Heart left ventricle (tissue), 16 donors: ENCODE measurements around the gene WFS1. TPM values are rescaled to one million over a fixed set of nuclear protein-coding genes. Genes with fewer than 3 reads are reported as not detected.

Experiments used
- ATAC-seq, 4 donors: fragments of 200-7000 bp; cut with Tn5 transposase; one replicate each; pipeline ENCODE4 v1.9.1; 2020 to 2022; ENCODE audit warnings: moderate library complexity in 4 of 4, mild to moderate bottlenecking in 3 of 4, moderate number of reproducible peaks in 1 of 4
- DNase-seq, 5 donors: peaks; one replicate each; pipeline ENCODE4 v3.0.0-alpha.2; 2020
- H3K27ac ChIP-seq, 12 donors: fragments of 200-600 bp; sonication (generic) in 4 of 12; one replicate each; pipeline versions ENCODE4 v1.5.0 to v1.8.0; 2016 to 2022; ENCODE audit warnings: mild to moderate bottlenecking in 2 of 12
- H3K27me3 ChIP-seq, 9 donors: fragments of 200-600 bp; sonication (generic) in 2 of 9; one replicate each; pipeline versions ENCODE4 v1.5.1 to v1.8.0; 2016 to 2022; ENCODE audit warnings: mild to moderate bottlenecking in 3 of 9
- H3K36me3 ChIP-seq, 9 donors: fragments of 200-600 bp; sonication (generic) in 2 of 9; one replicate each; pipeline versions ENCODE4 v1.5.0 to v1.8.0; 2018 to 2022; ENCODE audit warnings: mild to moderate bottlenecking in 2 of 9
- H3K4me1 ChIP-seq, 12 donors: fragments of 200-600 bp; sonication (generic) in 4 of 12; one replicate each; pipeline versions ENCODE4 v1.5.0 to v1.8.0; 2016 to 2022; ENCODE audit warnings: mild to moderate bottlenecking in 3 of 12
- H3K4me3 ChIP-seq, 12 donors: fragments of 200-600 bp; sonication (generic) in 4 of 12; one replicate each; pipeline versions ENCODE4 v1.5.0 to v1.8.0; 2017 to 2022; ENCODE audit warnings: mild to moderate bottlenecking in 9 of 12, moderate library complexity in 4 of 12
- H3K9me3 ChIP-seq, 12 donors: fragments of 200-600 bp; sonication (generic) in 4 of 12; one replicate each; pipeline versions ENCODE4 v1.5.0 to v1.8.0; 2016 to 2022; ENCODE audit warnings: mild to moderate bottlenecking in 1 of 12
- CTCF ChIP-seq, 12 donors: fragments of 200-600 bp; sonication (generic) in 4 of 12; IDR thresholded peaks; one replicate each; pipeline versions ENCODE4 v1.5.0 to v1.8.0; 2018 to 2022; ENCODE audit warnings: antibody characterized with exemption in 12 of 12, mild to moderate bottlenecking in 5 of 12
- POLR2A ChIP-seq, 2 donors: fragments of 450-650 bp; IDR thresholded peaks; one replicate each; pipeline ENCODE4 v1.6.1; 2017; ENCODE audit warnings: antibody characterized with exemption in 2 of 2, mild to moderate bottlenecking in 2 of 2, moderate library complexity in 2 of 2
- WGBS, 4 donors: extraction: QIAGEN DNeasy Blood & Tissue Kit in 2 of 4; methylation state at CpG; one replicate each; pipeline versions ENCODE4 v1.1.5 to v1.1.7; 2013 to 2018; 5-methylcytosine and 5-hydroxymethylcytosine counted together
- intact Hi-C, 10 donors: fragments of 100-400 bp; cut with DNase I; formaldehyde crosslinking; loops; one replicate each; pipeline versions ENCODE4 v1.11.1 to v1.14.2; 2022
- polyA plus RNA-seq, 2 donors: library from polyadenylated mRNA; stranded (reverse); fragments of 200-250 nt; gene quantifications; one replicate each; pipeline ENCODE4 v1.2.3, GENCODE V29; 2013
- total RNA-seq, 9 donors: library from RNA; depleted of rRNA in 2 of 9; stranded (reverse); fragments of >200 nt in 2 of 9; fragmentation: NEBNext Ultra II Directional in 3 of 9; extraction: Animal tissue kit (Norgen Biotek cat#: 25700) in 3 of 9; gene quantifications; one replicate each; pipeline versions ENCODE4 v1.1.0 to v1.2.4, GENCODE V29; 2016 to 2023
- donor health status: ischemic (EF 13 %, LVEDD 7.1; RV severe dilation, severe dysfunction).
- donor health status: healthy with polysubstance abuse.
- donor health status: DM: no; HTN: yes; CAD: no.
- donor health status: DM: no; HTN: no; CAD: no.
- donor health status: ischemic (EF 25% LVEDD 6.9; RV normal size, moderate dysfunction).
- donor health status: ischemic (EF 25% LVEDD 5.7; RV mildly dilated, moderate dysfunction).
- donor health status: healthy.
- donor health status: DM: yes; HTN: yes; CAD: no.
- donor health status: ischemic (EF 35%, LVEDD 5.7; RV mildly dilated, moderate dysfunction).
- donor health status: nonischemic (EF 11% LVEDD 7.7; RV severe dilation, severe dysfunction).
- donor health status: DM: yes; HTN: yes; CAD: no.
- donor health status: PGD.
- donor health status: ischemic (EF 29% LVEDD 5.4; RV normal size, mild dysfunction).
- donor health status: nonischemic (EF 23%, LVEDD 6.1; RV moderate dilation, normal function).

WFS1 gene
- total and polyA plus RNA-seq, 11 donors: 44.8 to 202 (median 73.2) TPM

- no peaks in the 10 kb centered on the region for H3K9me3 ChIP-seq
- peaks cover 0 to 14% (median 4%) of the 10 kb centered on the region in 12 donors for H3K4me1 ChIP-seq
- peak in 3 of 5 donors; percentile 45 to 77 (median 49) for DNase-seq
- peaks cover 0 to 18% (median 0%) of the 10 kb centered on the region in 9 donors for H3K27me3 ChIP-seq
- intact Hi-C loops: loop anchor here in 3 of 10 donors (2.0 to 5.0 kb wide), 3 partner anchors 18 to 42 kb away; partner anchors contain the start of gene WFS1 (in 1 of the 3)
- peak overlapping the region; percentile 24 to 79 (median 61) for H3K4me3 ChIP-seq
- WGBS, 4 donors: 0 to 8% (median 3%) methylated on average over 21 to 65 of the region's 65 CpGs
- TF ChIP-seq CTCF (IDR thresholded peaks at IDR 0.05): peak in 5 of 12 donors; percentile 7 to 32 (median 21)
- no peak for TF ChIP-seq POLR2A (IDR thresholded peaks at IDR 0.05)
- H3K27ac ChIP-seq: peak overlapping the region in 9 of 12 donors; percentile 24 to 70 (median 42)
- peak in 3 of 4 donors; percentile 63 to 77 (median 73) for ATAC-seq
- peaks cover 0 to 6% (median 4%) of the 10 kb centered on the region in 9 donors for H3K36me3 ChIP-seq
These were observed 39.4 kb downstream of the WFS1 start for GRCh38 chr4:6308899-6309643.

- DNase-seq: no peak
- H3K27me3 ChIP-seq: peaks cover 0 to 18% (median 0%) of the 10 kb centered on the region in 9 donors
- peaks cover 0 to 1% (median 0%) of the 10 kb centered on the region in 9 donors for H3K36me3 ChIP-seq
- peak overlapping the region in 1 of 12 donors; percentile 70 for H3K27ac ChIP-seq
- H3K4me3 ChIP-seq: peak overlapping the region in 11 of 12 donors; percentile 51 to 79 (median 61)
- no peaks in the 10 kb centered on the region for H3K9me3 ChIP-seq
- TF ChIP-seq CTCF (IDR thresholded peaks at IDR 0.05) (no peak), POLR2A (IDR thresholded peaks at IDR 0.05) (no peak)
- ATAC-seq: no peak
- 76 to 95% (median 91%) methylated on average over 7 of the region's 7 CpGs for WGBS, 4 donors
- peaks cover 0 to 14% (median 4%) of the 10 kb centered on the region in 12 donors for H3K4me1 ChIP-seq
- intact Hi-C loops: loop anchor here in 3 of 10 donors (2.0 to 5.0 kb wide), 3 partner anchors 17 to 42 kb away; partner anchors contain the start of gene WFS1 (in 1 of the 3)
These were observed 40.1 kb downstream of the WFS1 start for GRCh38 chr4:6309777-6310176.

- Histone ChIP-seq H3K36me3 (no peaks in the 10 kb centered on the region), H3K4me1 (peaks cover 0 to 14% (median 4%) of the 10 kb centered on the region in 12 donors), H3K27me3 (peaks cover 0 to 18% (median 0%) of the 10 kb centered on the region in 9 donors), H3K27ac (no peak overlapping the region), H3K4me3 (no peak overlapping the region), H3K9me3 (no peaks in the 10 kb centered on the region)
- 84 to 90% (median 86%) methylated on average over 6 of the region's 6 CpGs for WGBS, 4 donors
- DNase-seq (no peak), ATAC-seq (no peak)
- intact Hi-C loops: no loop called here
- TF ChIP-seq POLR2A (IDR thresholded peaks at IDR 0.05) (no peak), CTCF (IDR thresholded peaks at IDR 0.05) (no peak)
These were observed 43.6 kb downstream of the WFS1 start for GRCh38 chr4:6313216-6313615.

- TF ChIP-seq POLR2A (IDR thresholded peaks at IDR 0.05) (no peak), CTCF (IDR thresholded peaks at IDR 0.05) (no peak)
- no peak overlapping the region for H3K27ac ChIP-seq
- H3K4me3 ChIP-seq: no peak overlapping the region
- no peaks in the 10 kb centered on the region for H3K27me3 ChIP-seq
- H3K4me1 ChIP-seq: no peaks in the 10 kb centered on the region
- DNase-seq (peak in 1 of 5 donors; percentile 7), ATAC-seq (no peak)
- WGBS, 4 donors: 30 to 41% (median 39%) methylated on average over 6 of the region's 6 CpGs
- peaks cover 0 to 7% (median 0%) of the 10 kb centered on the region in 12 donors for H3K9me3 ChIP-seq
- no peaks in the 10 kb centered on the region for H3K36me3 ChIP-seq
- intact Hi-C loops: no loop called here
These were observed 46.9 kb downstream of the WFS1 start for GRCh38 chr4:6316461-6317003.
